Measurements from ENCODE around the gene CCM2.

- TF ChIP-seq CTCF (conservative IDR thresholded peaks at IDR 0.05; ENCODE audit: low read length) = no peak
- no peak for TF ChIP-seq EZH2phosphoT487 (IDR thresholded peaks at IDR 0.05; ENCODE audit: borderline replicate concordance, low read depth, low read length)
These were observed 92.9 kb downstream of the CCM2 start for GRCh38 chr7:45092931-45093235.
